Stimulated activated CD4-positive, alpha-beta T cell treated with anti-CD3 and anti-CD28 coated beads, Interleukin-12 subunit alpha, Interleukin-12 subunit beta, amount 100 ng/mL, for 4 hours (primary cell): Measurements from ENCODE around the gene MITF.

Source experiments
- DNase-seq: peaks from one replicate; pipeline ENCODE4 v3.0.0-alpha.2; 2020

Gene MITF

DNA sequence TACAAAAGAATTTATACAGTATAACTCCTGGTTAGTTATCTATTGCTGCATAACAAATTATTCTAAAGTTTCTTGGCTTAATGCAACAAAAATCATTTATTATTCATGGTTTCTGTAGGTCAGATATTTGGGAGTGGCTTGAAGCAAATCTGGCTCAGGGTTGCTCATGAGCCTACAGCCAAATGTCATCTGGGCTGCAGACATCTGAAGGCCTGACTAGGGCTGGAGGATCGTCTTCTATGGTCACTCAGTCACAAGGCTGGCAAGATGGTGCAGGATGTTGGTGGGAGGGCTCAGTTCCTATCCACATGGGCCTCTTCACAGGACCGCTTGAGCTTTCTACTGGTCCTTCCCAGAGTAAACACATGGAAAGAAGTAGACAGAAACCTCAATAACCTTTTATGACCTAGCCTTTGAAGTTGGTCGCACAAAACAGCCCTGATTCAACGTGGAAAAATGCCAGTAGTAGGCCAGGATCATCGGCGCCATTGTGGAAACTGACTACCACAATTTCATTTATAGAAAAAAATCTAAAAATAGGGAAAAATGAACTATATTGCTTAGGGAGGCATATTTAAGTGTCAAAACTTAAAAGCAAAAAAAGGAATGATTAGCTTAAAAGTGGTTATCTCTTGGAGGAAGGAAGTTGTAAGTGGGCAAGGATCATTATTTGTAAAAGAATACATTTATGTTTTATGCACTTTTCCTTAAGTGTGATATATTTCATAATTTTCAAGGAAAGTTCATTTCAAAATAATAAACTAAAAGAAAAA lies 9.9 kb upstream of the MITF start:
- DNase-seq: no peak

DNA sequence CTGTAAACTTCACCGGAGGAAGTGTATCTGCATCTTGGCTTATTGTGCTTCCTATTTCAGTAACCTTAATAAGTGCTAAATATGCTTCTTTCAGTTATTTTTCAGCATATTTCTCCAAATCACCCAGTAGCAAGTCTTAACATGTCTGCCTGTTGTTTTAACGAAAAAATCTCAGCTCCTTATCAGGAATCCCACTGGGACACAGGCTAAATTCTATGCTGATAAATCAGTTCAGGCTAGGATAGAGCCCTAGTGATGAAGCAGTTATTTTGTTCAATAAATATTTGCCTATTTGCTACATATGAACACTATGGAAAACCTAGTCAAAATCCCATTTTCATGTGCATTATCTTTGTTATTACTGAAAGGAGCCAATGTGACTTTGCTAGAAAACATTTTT lies 8.2 kb upstream of the MITF start:
- DNase-seq: no peak

DNA sequence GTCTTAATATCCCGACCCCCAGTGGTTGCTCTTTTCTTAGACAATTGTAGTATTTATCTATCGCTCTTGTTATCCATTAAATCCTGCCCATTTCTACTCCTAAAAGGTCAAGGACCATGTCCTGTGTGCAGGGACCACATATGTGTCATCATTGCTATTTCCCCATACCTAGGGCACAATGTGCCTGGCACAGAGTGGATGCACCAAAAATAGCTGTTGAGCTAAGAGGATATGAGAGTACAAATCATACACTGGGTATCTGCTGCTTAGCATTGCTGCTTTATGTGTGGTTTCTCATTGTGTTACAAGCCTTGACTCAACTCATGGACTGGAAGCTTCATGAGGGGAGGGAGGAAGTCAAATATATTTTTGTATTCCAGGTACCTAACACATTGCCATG lies 3.4 kb upstream of the MITF start:
- DNase-seq: no peak

DNA sequence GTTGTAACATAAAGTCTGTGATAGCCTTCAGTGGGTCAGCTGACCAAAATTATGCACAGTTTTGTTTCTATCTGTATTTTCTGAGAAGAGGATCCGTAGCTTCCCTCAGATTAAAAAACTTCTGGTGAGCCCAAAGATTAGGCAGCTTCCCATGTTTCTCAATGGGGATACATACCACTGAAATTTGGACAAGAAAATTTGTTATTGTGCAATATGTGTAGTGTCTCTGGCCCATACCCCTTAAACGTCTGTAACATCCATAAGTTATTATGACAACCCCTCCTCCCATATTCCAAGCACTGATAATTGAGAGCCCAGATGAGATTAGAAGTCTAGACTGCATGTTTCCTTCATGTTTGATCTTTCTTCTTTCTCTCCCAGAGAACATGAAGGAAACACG lies 1.9 kb upstream of the MITF start:
- DNase-seq: no peak

DNA sequence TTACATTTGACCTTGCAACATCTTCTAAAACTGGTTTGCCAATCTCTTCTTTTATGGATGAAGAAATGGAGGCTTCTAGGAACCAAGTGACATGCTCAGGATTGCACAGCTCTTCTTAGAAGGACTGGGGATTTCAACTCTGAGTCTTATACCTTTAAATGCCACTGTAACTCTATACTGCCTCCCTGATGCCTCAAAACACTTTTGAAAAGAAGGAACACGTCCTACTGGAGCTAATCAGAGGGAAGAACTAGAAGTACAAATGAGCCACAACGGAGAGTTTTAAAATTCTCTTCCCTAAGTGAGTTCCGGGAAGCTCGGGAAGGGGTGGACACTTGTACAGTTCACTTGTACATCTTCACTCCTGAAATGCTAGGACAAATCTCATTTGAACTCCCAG lies 949 bp upstream of the MITF start:
- no peak for DNase-seq

DNA sequence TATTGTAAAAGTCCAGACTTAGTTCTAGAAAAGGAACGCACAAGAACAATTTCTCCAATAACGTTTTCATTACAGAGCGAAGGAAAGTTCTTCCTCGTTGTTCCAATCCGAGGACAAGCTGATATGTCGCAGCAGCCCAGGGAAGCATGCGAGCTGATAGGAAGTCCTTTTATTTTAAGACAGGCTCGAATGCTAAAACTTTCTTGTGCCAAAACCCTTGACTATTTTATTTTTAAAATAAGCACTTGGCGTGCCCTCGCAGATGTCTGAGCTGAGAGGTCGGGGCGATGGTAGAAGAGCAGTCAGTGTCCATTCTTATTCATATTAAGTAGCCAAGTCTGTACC lies 433 bp upstream of the MITF start:
- no peak for DNase-seq

DNA sequence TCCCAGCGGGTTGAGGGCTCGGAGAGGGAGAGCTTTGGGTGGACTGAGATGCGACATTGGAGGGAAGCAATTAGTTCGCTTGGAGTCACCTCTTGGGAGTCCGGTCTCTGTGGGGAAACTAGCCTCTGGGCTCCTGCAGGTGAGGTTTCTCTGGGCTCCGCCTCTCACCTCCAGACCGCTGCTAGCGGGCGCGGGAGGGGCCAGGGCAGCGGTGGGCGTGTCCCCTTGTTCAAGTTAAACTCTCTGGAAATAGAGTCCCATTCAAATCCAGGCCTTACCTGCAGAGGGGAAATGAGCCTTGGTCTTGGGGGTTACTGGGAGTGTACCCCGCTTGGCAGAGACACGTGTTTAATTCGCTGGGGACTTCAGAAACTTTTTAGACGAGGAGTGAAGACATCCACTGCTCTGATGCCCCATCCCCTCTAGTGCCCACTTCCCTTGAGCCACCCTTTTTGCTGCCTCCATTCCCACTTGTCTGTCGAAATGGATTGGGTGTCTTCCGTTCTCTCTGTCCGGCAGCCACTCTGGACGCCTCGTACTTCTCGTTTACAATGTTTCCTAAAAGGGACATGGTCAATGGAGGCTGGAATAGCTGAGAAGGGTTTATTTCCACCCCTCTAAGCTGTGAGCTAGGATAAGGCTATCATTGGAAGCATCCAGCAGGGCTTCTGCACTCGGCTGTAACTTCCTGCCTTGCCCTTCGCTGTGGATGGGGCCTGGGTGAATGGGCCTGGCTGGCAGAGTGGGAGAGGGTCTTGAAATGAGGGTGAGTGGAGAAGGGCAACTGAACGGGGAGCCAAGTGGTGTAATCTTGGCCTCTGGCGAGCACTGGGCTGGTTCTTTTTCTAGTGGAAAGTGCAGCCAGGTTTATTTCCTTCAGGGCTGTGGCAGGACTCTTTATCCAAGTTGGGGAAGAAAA lies 1.1 kb downstream of the MITF start:
- DNase-seq: no peak

DNA sequence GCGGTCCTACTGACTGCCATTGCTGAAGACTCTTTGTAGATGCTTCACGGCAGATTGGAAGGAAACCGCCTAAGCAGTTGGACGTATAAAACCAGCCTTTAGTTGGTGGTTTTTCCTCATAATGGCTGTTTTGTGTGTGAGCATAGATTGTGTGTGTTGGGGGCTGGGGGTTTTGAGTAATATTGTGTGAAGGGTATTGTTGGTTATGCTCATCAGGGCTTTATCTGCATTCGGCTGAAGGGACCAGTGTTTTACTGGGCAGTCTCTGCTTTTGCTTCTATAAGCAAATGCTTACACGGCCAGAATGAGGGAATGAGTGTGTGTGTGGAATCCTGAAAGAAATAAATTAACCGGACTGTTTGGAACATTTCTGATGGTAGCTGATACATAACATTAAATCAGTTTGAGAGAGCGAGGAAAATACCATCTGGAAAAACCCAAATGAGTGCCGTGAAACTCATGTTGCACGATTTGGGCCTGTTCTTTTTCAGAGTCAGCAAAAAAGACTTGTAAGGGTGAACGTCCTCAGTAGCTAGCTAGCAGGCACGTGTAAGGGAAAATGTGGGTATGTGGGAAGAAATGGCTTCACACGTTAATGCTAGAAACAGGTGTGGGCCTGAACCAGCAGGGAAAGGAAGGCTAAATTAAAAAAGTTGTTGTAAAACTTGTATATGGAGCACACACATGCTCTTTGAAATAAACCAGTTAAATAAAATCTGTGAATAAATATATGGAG lies 1.9 kb downstream of the MITF start:
- DNase-seq: no peak

DNA sequence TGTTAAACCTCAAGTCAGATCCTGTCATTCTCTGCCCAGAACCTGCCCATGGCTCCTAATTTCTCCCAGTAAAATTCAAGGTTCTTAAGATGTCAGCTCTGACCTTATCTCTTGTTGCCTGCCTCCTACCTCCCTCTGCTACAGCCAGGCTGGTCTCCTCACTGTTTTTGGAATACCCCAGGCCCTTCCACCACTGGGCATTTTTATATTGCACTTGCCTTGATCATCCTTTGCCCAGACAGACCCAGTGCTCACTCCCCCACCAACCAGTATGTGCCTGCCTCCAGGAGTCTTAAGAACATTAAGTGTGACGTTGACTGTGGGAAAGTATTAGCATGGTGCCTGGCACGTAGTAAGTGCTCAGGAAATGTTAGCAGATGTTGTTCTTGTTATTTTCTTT lies 3.1 kb downstream of the MITF start:
- no peak for DNase-seq

DNA sequence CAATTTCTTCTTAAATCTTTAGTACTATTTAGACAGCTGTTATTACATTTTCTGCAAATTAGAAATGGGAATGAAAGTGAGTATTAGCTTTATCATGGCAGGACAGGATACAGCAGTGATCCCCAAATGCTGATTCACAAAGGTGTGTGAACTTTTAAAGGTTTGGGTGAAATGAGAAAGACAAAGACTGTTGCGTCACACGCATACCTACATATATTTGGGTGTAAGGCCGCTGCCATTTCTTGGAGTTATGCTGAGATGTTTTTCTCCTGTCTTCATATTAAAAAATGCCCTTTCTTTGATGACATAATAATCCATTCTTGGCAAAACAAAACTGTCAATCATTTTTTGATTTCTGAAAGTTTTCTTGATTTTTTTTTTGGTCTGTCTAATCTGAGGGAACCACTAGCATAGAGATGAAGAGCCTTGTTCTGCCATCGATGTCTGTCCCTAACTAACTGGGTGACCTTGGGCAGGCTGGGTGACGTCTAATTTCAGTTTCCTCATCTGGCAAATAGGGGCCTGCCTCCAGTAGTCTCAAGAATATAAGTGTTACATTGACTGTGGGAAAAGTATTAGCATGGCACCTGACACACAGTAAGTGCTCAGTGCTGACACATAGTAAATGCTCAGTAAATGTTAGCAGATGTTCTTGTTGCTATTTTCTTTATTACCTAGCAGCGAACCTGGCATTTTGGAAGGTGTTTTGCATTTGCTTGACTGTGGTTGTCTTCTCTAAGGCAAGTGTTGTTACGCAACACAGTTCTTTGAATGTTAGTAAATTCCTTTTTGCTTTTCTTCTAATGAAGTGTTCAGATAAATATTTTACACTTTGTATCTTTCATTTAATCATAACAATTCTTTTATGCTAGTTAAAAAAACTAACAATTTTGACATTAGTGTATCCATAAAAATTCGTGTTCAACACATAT lies 5.0 kb downstream of the MITF start:
- no peak for DNase-seq

DNA sequence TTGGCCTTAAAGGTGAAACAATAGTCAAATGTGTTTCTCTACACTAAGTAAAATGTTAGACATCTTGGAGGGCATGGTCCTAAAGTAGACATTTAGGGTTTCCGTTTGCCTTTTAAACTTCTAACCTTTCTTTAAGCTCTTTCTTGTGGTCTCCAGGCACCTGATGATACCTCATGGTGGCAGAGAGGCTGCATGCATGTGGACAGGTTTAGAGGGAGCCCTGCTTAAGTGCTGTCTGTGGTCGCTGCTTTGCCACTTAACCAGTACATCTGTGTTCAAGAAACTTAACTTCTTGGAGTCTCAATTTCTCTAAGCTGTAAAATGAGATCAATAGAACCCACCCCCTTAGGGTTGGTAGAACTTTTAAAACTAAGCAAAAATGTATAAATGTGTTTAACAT lies 6.2 kb downstream of the MITF start:
- no peak for DNase-seq

DNA sequence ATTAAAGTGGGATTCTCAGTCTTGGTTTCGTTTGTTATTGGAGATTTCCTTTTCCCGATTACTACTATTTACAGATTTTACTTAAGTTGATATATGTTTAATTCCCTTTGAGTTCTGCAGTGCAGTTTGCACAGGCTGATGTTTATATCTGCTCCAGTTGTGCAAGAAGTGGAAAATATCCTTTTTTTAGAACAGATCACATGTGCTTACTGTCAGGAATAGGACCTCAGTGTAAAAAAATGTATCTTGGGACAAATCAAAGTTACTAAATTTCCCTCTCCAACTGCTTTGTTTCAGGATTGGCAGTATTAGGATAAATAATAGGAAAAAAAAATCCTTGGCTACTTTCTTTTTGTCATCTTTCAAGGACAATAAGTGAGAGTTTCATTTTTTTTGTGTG lies 6.9 kb downstream of the MITF start:
- DNase-seq: no peak

DNA sequence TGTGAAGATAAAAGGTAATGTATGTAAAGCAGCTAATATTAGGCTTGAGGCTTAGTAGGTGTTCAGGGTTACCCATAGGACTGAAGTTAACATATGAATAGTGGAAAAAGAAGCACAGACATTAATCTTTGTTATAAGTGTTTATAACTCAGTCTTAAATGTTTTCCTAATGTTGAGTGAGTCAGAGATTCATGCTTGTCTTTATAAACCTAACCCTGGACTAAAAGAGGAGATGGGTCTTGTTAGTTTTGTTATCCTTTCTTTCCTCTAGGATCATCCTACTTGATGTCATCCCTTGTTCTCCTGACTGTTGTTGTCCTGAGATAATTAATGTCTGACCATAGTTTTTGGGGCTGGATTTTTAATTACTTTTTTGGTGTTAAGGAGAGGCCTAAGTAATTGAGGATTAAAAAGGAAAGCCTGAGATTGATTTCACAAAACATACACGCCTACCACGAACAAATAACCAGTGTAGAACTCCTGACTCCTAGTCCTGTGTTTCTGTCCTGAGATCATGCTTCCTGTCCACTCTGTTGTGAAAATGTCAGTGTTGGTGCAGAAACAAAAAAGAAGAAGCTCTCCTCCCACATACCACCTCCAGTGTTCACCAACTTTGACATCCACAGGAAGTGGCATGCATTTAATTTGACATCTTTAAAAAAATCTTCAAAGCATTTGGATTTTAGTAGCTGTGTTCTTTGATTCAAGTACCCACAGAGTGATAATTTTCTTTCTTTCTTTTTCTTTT lies 8.4 kb downstream of the MITF start:
- no peak for DNase-seq

DNA sequence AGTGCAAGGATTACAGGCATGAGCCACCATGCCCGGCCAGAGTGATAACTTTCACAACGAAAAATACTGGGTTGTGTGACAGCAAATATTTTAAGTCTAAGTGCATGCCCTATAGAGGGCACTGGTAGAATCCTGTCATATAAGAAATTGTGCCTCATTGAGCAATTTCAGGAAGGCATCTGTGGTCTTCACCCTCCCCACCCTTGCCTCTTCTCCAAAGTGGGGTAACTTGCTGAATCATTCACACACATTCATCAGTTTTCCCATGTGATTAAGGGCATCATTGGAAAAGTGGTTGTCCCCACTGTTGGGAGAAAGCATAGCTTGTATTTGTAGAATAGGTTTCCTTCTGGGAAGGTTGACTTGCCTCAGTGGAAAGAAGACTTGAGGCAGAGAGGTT lies 9.2 kb downstream of the MITF start:
- DNase-seq: no peak

DNA sequence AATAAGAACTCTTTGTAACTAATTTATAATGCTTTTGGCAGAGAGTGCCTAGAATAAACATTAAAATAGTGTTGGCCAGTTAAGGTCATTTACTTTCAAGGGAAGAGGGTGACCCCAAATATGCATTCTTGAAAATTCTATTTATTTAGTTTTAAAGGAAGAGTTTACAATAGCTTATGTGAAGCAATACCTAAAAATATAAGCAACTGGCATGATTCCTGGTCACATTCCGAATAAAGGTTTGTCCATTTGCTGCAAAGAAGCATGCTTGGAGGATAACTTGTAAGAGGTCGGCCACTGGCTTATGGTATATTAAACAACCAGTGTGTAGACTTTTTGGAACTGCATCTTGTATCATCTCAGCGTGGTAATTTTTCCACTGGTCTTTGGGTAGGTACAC lies 10.2 kb downstream of the MITF start:
- no peak for DNase-seq

DNA sequence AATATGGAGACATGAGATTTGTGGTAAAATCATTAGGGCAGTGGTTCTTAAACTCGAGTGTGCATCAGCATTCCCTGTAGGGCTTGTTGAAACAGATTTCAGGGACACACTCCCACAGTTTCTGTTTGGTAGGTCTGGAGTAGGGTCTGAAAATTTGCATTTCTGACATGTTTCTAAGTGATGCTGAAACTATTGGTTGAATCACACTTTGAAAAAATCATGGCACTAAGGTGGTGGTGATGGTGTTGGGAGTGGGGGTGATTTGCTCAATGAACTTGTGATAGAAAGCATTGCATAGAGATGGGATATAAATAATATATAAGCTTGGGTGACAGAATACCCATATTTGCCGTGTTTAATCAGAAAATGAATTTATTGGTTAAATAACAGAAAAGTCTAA lies 11.3 kb downstream of the MITF start:
- no peak for DNase-seq

DNA sequence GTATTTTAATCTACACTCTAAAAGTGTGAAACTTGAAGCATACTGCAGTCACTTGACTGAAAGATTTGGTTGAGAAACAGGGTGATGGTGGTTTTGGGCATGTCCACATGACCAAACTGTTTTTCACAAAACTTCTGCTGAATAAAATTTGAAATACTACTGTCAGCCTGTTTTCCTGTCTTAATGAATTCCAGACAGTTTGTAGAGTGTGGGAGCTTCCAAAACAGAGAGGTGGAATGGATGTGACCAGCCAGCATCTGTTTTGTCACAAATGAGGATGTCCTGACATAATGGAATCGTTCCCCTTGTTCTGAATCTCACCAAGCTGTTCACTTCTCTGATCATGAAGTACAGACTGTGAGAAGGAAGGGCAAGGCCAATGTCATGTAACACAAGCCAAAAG lies 11.8 kb downstream of the MITF start:
- DNase-seq: no peak

DNA sequence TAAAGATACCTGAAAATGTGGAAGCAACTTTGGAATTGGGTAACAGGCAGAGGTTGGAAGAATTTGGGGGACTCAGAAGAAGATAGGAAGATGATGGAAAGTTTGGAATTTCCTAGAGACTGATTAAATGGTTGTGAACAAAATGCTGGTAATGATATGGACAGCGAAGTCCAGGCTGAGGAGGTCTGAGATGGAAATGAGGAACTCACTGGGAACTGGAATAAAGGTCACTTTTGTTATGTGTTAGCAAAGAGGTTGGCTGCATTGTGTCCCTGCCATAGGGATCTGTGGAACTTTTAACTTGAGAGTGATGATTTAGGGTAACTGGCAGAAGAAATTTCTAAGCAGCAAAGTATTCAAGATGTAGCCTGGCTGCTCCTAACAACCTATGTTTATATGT lies 13.0 kb downstream of the MITF start:
- no peak for DNase-seq

DNA sequence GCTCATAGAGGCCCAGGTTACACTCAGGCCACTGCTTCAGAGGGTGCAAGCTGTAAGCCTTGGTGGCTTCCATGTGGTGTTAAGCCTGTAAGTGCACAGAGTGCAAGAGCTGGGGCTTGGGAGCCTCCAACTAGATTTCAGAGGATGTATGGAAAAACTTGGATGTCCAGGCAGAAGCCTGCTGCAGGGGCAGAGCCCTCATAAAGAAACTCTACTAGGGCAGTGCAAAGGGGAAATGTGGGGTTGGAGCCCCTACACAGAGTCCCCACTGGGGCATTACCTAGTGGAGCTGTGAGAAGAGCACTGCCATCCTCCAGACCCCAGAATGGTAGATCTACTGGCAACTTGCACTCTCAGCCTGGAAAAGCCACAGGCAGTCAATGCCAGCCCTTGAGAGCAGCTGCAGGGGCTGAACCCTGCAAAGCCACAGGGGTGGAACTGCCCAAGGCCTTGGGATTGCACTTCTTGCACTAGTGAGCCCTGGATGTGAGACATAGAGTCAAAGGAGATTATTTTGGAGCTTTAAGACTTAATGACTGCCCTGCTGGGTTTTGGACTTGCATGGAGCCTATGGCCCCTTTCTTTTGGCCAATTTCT lies 14.0 kb downstream of the MITF start:
- DNase-seq: no peak

DNA sequence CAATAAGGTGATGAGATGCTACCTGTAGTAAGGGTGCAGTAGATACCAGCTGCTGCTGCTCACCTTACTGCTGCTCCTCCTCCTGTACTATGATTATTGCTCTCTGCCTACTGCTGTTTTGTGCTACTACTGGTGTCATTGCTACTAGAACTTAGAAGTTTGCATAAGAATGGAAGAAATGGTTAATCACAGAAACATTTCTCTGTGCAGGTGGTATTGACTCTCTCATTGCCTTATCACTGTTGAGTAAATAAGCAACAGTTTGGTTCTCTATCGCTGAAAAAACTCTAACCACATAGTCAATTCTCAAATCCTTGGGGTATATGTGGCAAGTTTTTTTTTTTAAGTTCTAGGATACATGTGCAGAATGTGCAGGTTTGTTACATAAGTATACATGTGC lies 16.5 kb downstream of the MITF start:
- DNase-seq: no peak
